Spleen (tissue), 7 donors: ENCODE data around the gene CD209.

ENCODE experiments used
- POLR2A ChIP-seq, 3 donors: fragments of 450-650 bp; IDR thresholded peaks; one replicate each; pipeline ENCODE4 v1.5.1; 2017; ENCODE audit warnings: antibody characterized with exemption in 3 of 3, mild to moderate bottlenecking in 1 of 3
- POLR2AphosphoS5 ChIP-seq, 3 donors: sonication (generic); formaldehyde crosslinking; IDR thresholded peaks; one replicate each; pipeline ENCODE4 v1.5.1; 2017; ENCODE audit warnings: antibody characterized with exemption in 3 of 3
- TF ChIP-seq, protein P1 (sequence below), 11 experiments: fragments of 200-600 bp in 7 of 11; fragments of 450-650 bp in 4 of 11; sonication (generic) in 4 of 11; IDR thresholded peaks in 8 of 11; conservative IDR thresholded peaks in 3 of 11; 1 replicate in 7 of 11; 2 replicates in 4 of 11; pipeline versions ENCODE4 v1.4.0 to v1.8.0; 2016 to 2021; ENCODE audit warnings: antibody characterized with exemption in 11 of 11, inconsistent platforms in 4 of 11, mild to moderate bottlenecking in 1 of 11
- donor health status: DM: no; HTN: no; CAD: no; lungs with moderate emphysema.
- donor health status: DM: no; HTN: no; CAD: no.
- donor health status: DM: no; HTN: no; CAD: no.

DNA sequence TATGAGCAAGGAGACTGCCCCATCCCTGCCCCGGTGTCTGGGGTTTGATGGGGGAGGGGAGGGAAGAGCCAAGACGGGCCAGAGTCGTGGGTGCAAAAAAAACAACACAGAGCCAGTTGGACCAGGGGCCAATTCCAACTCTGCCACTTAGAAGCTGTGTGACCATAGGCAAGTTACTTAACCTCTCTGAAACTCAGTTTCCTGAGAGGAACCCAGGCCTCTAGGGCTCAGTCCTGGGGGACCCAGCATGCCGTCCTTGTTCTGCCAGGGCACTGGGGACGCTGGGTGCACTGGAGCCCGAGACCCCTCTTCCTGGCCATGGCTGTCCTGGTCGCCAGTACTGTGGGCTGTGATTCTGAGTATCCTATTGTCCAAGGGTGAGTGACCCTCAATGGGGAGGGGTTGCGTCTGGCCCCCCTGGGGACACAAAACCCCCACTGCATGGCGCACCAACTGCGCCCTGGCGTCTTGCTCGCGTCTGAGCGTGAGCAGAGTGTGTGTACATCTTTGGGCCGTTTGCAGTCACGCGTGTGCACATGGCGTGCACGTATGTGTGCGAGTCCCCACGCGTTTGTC, 40.4 kb upstream of the CD209 start:
- TF ChIP-seq POLR2A (IDR thresholded peaks at IDR 0.05) (no peak), POLR2AphosphoS5 (IDR thresholded peaks at IDR 0.05) (no peak)
- TF ChIP-seq, protein P1, sequence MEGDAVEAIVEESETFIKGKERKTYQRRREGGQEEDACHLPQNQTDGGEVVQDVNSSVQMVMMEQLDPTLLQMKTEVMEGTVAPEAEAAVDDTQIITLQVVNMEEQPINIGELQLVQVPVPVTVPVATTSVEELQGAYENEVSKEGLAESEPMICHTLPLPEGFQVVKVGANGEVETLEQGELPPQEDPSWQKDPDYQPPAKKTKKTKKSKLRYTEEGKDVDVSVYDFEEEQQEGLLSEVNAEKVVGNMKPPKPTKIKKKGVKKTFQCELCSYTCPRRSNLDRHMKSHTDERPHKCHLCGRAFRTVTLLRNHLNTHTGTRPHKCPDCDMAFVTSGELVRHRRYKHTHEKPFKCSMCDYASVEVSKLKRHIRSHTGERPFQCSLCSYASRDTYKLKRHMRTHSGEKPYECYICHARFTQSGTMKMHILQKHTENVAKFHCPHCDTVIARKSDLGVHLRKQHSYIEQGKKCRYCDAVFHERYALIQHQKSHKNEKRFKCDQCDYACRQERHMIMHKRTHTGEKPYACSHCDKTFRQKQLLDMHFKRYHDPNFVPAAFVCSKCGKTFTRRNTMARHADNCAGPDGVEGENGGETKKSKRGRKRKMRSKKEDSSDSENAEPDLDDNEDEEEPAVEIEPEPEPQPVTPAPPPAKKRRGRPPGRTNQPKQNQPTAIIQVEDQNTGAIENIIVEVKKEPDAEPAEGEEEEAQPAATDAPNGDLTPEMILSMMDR (IDR thresholded peaks at IDR 0.05 in 8 of 11, conservative IDR thresholded peaks at IDR 0.05 in 3 of 11), result no peak
